Right lobe of liver (tissue), 4 donors: ENCODE data around the gene MED9.

Experiments used
- CTCF ChIP-seq, 4 donors: fragments of 200-600 bp in 3 of 4; fragments of 450-650 bp in 1 of 4; IDR thresholded peaks; one replicate each; pipeline versions ENCODE4 v1.5.1 to v1.8.0; 2016 to 2022; ENCODE audit warnings: antibody characterized with exemption in 4 of 4, mild to moderate bottlenecking in 2 of 4
- POLR2A ChIP-seq: fragments of 450-650 bp; IDR thresholded peaks from one replicate; pipeline ENCODE4 v1.6.1; 2017; ENCODE audit warnings: antibody characterized with exemption, mild to moderate bottlenecking
- donor health status: DM: no; HTN: no; CAD: no.
- donor health status: DM: no; HTN: no; CAD: no.
- donor health status: DM: no; HTN: yes; CAD: no.

DNA sequence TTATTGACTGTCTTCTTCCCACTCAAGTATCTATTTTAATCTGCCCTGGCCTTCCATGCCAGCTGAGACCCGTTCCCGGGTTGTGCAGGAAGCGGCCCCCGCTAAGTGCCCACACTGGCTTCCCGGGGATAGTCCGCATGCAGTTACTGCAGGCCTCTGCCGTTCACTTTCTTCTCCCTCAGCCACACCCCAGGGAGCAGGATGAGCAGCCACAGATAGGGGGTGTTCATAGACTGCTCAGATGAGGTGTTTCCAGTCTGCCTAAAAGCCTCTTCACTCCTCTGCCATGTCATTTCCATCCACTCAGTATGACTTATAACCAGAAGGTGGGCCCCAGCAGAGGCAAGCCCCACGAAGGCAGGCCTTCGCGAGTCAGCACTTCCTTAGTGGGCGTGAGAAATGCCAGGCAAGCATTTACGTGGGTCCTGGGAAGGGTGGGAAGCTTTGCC lies 7.7 kb downstream of the MED9 start:
- TF ChIP-seq CTCF (IDR thresholded peaks at IDR 0.05): no peak
- no peak for TF ChIP-seq POLR2A
